Gastroesophageal sphincter (tissue), 3 donors: ENCODE results near the gene LRPAP1.

Experiments
- CTCF ChIP-seq, 4 experiments: fragments of 200-600 bp in 2 of 4; fragments of 450-650 bp in 2 of 4; sonication (generic) in 1 of 4; IDR thresholded peaks; one replicate each; pipeline ENCODE4 v1.5.1; 2017 to 2019; ENCODE audit warnings: antibody characterized with exemption in 4 of 4, mild to moderate bottlenecking in 2 of 4, moderate library complexity in 2 of 4
- EP300 ChIP-seq: sonication (generic); formaldehyde crosslinking; IDR thresholded peaks from one replicate; pipeline ENCODE4 v1.6.1; 2017; ENCODE audit warnings: antibody characterized with exemption, mild to moderate bottlenecking
- POLR2A ChIP-seq, 2 donors: fragments of 450-650 bp; IDR thresholded peaks; one replicate each; pipeline ENCODE4 v1.6.1; 2017; ENCODE audit warnings: antibody characterized with exemption in 2 of 2, mild to moderate bottlenecking in 2 of 2, moderate library complexity in 1 of 2
- POLR2AphosphoS5 ChIP-seq: sonication (generic); formaldehyde crosslinking; IDR thresholded peaks from one replicate; pipeline ENCODE4 v1.6.1; 2017; ENCODE audit warnings: antibody characterized with exemption

GRCh38 chr4:3518511-3518880 lies 13.7 kb downstream of the LRPAP1 start:
- no peak for TF ChIP-seq POLR2A (IDR thresholded peaks at IDR 0.05)
- TF ChIP-seq CTCF (IDR thresholded peaks at IDR 0.05), result no peak
- no peak for TF ChIP-seq POLR2AphosphoS5
- no peak for TF ChIP-seq EP300
